ENCODE data around the gene UBE2G2. TPM values are rescaled to one million over a fixed set of nuclear protein-coding genes. Genes with fewer than 3 reads are reported as not detected.

The UBE2G2 gene
- total and polyA plus RNA-seq, 11 donors, result 44.3 to 84.4 (median 63.3) TPM

GRCh38 chr21:44778983-44779382 is 22.6 kb downstream of the UBE2G2 start:
- ATAC-seq, result no peak
- TF ChIP-seq CTCF (IDR thresholded peaks at IDR 0.05), result no peak
- no peak for TF ChIP-seq POLR2A (IDR thresholded peaks at IDR 0.05)
- no peak for DNase-seq
- Histone ChIP-seq H3K4me3 (no peak overlapping the region), H3K36me3 (peaks cover 0 to 58% (median 46%) of the 10 kb centered on the region in 9 donors), H3K27me3 (no peaks in the 10 kb centered on the region), H3K27ac (no peak overlapping the region), H3K4me1 (peaks cover 0 to 12% (median 0%) of the 10 kb centered on the region in 12 donors), H3K9me3 (no peaks in the 10 kb centered on the region)
- intact Hi-C loops (cut with DNase I), result no loop called here
- 88 to 95% (median 93%) methylated on average over 6 of the region's 6 CpGs for WGBS, 4 donors

- WGBS, 4 donors, result 90 to 94% (median 92%) methylated on average over 8 of the region's 8 CpGs
- Histone ChIP-seq H3K27ac (no peak overlapping the region), H3K27me3 (no peaks in the 10 kb centered on the region), H3K9me3 (no peaks in the 10 kb centered on the region), H3K4me1 (peaks cover 0 to 12% (median 0%) of the 10 kb centered on the region in 12 donors), H3K4me3 (no peak overlapping the region), H3K36me3 (peaks cover 0 to 60% (median 48%) of the 10 kb centered on the region in 9 donors)
- intact Hi-C loops (cut with DNase I), result no loop called here
- DNase-seq, result no peak
- ATAC-seq, result no peak
- TF ChIP-seq CTCF (IDR thresholded peaks at IDR 0.05), result no peak
- TF ChIP-seq POLR2A (IDR thresholded peaks at IDR 0.05), result no peak
These were observed 23.1 kb downstream of the UBE2G2 start for GRCh38 chr21:44778499-44778911.

GRCh38 chr21:44778094-44778493 is 23.5 kb downstream of the UBE2G2 start:
- H3K9me3 ChIP-seq, result no peaks in the 10 kb centered on the region
- no peaks in the 10 kb centered on the region for H3K27me3 ChIP-seq
- ATAC-seq (no peak), DNase-seq (no peak)
- peaks cover 3 to 64% (median 48%) of the 10 kb centered on the region in 9 donors for H3K36me3 ChIP-seq
- peaks cover 0 to 12% (median 0%) of the 10 kb centered on the region in 12 donors for H3K4me1 ChIP-seq
- H3K27ac ChIP-seq, result no peak overlapping the region
- no peak overlapping the region for H3K4me3 ChIP-seq
- 92 to 93% (median 93%) methylated on average over 5 of the region's 5 CpGs for WGBS, 4 donors
- TF ChIP-seq POLR2A (IDR thresholded peaks at IDR 0.05) (no peak), CTCF (IDR thresholded peaks at IDR 0.05) (no peak)
- intact Hi-C loops (cut with DNase I), result no loop called here

- peaks cover 0 to 7% (median 0%) of the 10 kb centered on the region in 12 donors for H3K4me1 ChIP-seq
- no peaks in the 10 kb centered on the region for H3K9me3 ChIP-seq
- whole genome bisulfite sequencing, 4 donors, result 96 to 98% (median 96%) methylated on average over 8 of the region's 8 CpGs
- peaks cover 3 to 84% (median 77%) of the 10 kb centered on the region in 9 donors for H3K36me3 ChIP-seq
- DNase-seq (no peak), ATAC-seq (no peak)
- H3K27me3 ChIP-seq, result no peaks in the 10 kb centered on the region
- no peak overlapping the region for H3K27ac ChIP-seq
- TF ChIP-seq CTCF (IDR thresholded peaks at IDR 0.05) (no peak), POLR2A (IDR thresholded peaks at IDR 0.05) (no peak)
- no peak overlapping the region for H3K4me3 ChIP-seq
- intact Hi-C loops (cut with DNase I), result no loop called here
These were observed 26.6 kb downstream of the UBE2G2 start for GRCh38 chr21:44774972-44775371.

Measured in heart left ventricle (tissue), 16 donors.